Vagina (tissue), 2 donors: ENCODE results near the gene STOX2. TPM values are rescaled to one million over a fixed set of nuclear protein-coding genes. Genes with fewer than 3 reads are reported as not detected.

Source experiments
- DNase-seq, 2 donors: peaks; one replicate each; pipeline ENCODE4 v3.0.0-alpha.2; 2017; ENCODE audit errors: extremely low spot score in 2 of 2
- H3K27ac ChIP-seq: fragments of 200-600 bp; sonication (generic); one replicate; pipeline ENCODE4 v1.5.1; 2019
- H3K27me3 ChIP-seq: fragments of 200-600 bp; sonication (generic); one replicate; pipeline ENCODE4 v1.5.1; 2019
- H3K36me3 ChIP-seq, 2 donors: fragments of 200-600 bp; sonication (generic); one replicate each; pipeline ENCODE4 v1.5.1; 2017 to 2019
- H3K4me1 ChIP-seq: fragments of 200-600 bp; sonication (generic); one replicate; pipeline ENCODE4 v1.5.1; 2019
- H3K4me3 ChIP-seq, 2 donors: fragments of 200-600 bp; sonication (generic); 1 replicate in 1 of 2; 2 replicates in 1 of 2; pipeline ENCODE4 v1.5.1; 2016 to 2019
- H3K9me3 ChIP-seq: fragments of 200-600 bp; sonication (generic); one replicate; pipeline ENCODE4 v1.5.1; 2019
- POLR2A ChIP-seq, 2 donors: fragments of 450-650 bp; IDR thresholded peaks; one replicate each; pipeline ENCODE4 v1.6.1; 2017; ENCODE audit warnings: antibody characterized with exemption in 2 of 2, mild to moderate bottlenecking in 2 of 2, moderate library complexity in 2 of 2
- POLR2AphosphoS5 ChIP-seq, 2 donors: sonication (generic); formaldehyde crosslinking; IDR thresholded peaks; one replicate each; pipeline ENCODE4 v1.9.0; 2017; ENCODE audit warnings: antibody characterized with exemption in 2 of 2, mild to moderate bottlenecking in 2 of 2, low read depth in 1 of 2; ENCODE audit not compliant: insufficient read depth in 1 of 2
- intact Hi-C: fragments of 100-400 bp; cut with DNase I; formaldehyde crosslinking; loops from one replicate; pipeline ENCODE4 v1.15.1; 2023
- total RNA-seq: library from RNA; depleted of rRNA; stranded (reverse); fragments of >200 nt; gene quantifications from one replicate; pipeline ENCODE4 v1.2.3, GENCODE V29; 2016
- TF ChIP-seq, protein P1 (sequence below), 3 experiments: fragments of 450-650 bp in 2 of 3; fragments of 200-600 bp in 1 of 3; sonication (generic) in 1 of 3; IDR thresholded peaks; one replicate each; pipeline ENCODE4 v1.5.1; 2017 to 2019; ENCODE audit warnings: antibody characterized with exemption in 3 of 3, mild to moderate bottlenecking in 2 of 3, moderate library complexity in 2 of 3

The STOX2 gene
- total RNA-seq, 1 donor from 2014 or later, result 11.5 TPM

DNA sequence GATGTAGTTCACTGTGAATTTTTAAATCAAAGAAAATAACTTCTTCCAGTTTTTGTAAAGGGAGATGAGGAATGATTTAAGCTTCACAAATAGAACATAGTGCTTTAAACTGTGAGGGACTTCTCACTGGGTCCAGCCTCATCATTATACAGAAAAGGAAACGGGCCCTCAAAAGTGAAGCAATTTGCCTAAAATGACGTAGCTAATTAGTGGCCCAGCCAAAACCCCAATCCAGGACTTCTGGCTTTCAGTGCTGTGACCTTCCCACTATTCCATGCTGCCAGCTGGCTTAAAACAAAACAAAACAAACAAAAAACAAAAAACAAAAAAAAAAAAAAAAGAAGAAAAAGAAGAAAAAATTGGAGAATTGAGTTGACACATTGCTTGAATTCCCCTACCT is 45.0 kb upstream of the STOX2 start:
- Histone ChIP-seq H3K9me3 (no peaks in the 10 kb centered on the region), H3K36me3 (no peaks in the 10 kb centered on the region), H3K27me3 (no peaks in the 10 kb centered on the region), H3K4me3 (no peak overlapping the region), H3K27ac (no peak overlapping the region), H3K4me1 (no peaks in the 10 kb centered on the region)
- TF ChIP-seq POLR2AphosphoS5 (IDR thresholded peaks at IDR 0.05; ENCODE audit: insufficient read depth in 1 of 2, low read depth in 1 of 2), result no peak
- DNase-seq, result no peak
- intact Hi-C loops, result no loop called here

DNA sequence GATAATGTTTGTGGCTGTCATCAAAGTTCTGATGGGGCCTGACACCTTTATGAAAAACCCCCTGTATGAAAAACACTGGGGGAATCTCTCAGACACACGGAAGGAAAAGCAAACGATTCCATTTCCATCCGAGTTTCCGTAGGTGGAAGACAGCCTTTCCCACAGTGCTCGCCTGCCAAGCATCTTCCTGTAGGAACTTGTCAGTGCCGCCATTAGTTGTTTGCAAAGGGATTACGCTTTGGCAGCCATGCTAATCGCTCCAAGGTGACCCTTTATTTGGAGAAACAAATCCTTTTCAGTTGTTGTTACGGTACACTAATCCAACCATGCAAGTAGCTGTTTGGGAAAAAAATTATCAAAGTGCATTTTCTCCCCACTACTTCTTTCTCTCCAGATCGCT is 44.4 kb upstream of the STOX2 start:
- Histone ChIP-seq H3K4me3 (no peak overlapping the region), H3K27ac (no peak overlapping the region), H3K27me3 (no peaks in the 10 kb centered on the region), H3K4me1 (no peaks in the 10 kb centered on the region), H3K9me3 (no peaks in the 10 kb centered on the region), H3K36me3 (no peaks in the 10 kb centered on the region)
- intact Hi-C loops, result no loop called here
- no peak for DNase-seq
- TF ChIP-seq, protein P1, sequence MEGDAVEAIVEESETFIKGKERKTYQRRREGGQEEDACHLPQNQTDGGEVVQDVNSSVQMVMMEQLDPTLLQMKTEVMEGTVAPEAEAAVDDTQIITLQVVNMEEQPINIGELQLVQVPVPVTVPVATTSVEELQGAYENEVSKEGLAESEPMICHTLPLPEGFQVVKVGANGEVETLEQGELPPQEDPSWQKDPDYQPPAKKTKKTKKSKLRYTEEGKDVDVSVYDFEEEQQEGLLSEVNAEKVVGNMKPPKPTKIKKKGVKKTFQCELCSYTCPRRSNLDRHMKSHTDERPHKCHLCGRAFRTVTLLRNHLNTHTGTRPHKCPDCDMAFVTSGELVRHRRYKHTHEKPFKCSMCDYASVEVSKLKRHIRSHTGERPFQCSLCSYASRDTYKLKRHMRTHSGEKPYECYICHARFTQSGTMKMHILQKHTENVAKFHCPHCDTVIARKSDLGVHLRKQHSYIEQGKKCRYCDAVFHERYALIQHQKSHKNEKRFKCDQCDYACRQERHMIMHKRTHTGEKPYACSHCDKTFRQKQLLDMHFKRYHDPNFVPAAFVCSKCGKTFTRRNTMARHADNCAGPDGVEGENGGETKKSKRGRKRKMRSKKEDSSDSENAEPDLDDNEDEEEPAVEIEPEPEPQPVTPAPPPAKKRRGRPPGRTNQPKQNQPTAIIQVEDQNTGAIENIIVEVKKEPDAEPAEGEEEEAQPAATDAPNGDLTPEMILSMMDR (IDR thresholded peaks at IDR 0.05), result no peak
- peak in 1 of 2 donors; percentile 57 for TF ChIP-seq POLR2AphosphoS5 (IDR thresholded peaks at IDR 0.05; ENCODE audit: insufficient read depth in 1 of 2, low read depth in 1 of 2)

DNA sequence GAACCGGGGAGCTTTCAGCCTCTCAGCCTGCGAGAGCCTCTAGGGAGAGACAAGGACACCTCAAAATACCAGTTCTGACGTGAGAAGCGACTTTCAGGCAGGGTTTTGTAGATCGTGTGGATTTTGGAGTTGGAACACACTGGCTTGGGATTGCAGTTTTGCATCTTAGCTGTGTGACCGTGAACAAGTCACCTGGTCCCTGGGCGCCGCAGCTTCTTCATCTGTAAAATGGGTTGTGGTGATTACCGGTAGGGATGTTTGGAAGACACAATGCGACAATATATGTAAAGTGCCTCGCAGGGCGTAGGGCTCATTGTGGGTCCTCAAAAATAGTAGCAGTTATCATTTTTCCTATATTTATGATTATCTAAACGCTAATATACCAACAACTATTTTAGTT is 43.7 kb upstream of the STOX2 start:
- Histone ChIP-seq H3K4me1 (no peaks in the 10 kb centered on the region), H3K4me3 (no peak overlapping the region), H3K36me3 (no peaks in the 10 kb centered on the region), H3K27me3 (no peaks in the 10 kb centered on the region), H3K27ac (no peak overlapping the region), H3K9me3 (no peaks in the 10 kb centered on the region)
- intact Hi-C loops, result no loop called here
- TF ChIP-seq POLR2A (IDR thresholded peaks at IDR 0.05) (no peak), POLR2AphosphoS5 (IDR thresholded peaks at IDR 0.05; ENCODE audit: insufficient read depth in 1 of 2, low read depth in 1 of 2) (no peak)
- TF ChIP-seq, protein P1 (IDR thresholded peaks at IDR 0.05), result no peak
- no peak for DNase-seq

DNA sequence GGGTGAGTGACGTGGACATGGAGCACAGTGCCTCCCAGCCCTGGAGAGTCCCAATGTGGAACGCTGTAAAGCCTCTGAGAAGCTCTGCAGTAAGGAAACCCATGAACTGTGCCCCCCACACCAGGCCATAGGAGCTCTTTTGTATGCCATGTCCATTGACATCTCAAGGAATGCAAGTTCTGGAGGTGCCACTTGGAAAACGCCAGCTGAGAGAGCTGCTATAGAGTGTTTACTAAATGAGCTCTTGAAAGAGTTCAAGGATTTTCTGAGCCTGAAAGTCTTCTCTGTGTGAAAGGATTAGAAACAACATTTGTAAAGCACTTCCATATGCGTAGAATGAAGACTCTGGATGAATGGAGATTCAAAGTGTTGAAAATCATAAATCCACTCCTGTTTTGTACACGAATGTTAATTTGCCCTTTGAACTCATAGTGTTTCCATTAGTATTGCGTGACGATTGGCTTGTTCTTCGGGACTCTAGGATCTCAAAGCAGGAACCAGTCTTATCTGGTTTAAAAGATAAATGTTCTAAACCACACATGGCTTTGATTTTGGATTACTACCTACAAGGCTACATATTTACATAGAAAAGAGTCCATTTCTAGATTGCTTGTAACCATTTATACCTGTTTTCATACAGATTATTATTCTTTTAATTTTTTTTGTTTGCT is 41.8 kb upstream of the STOX2 start:
- Histone ChIP-seq H3K36me3 (no peaks in the 10 kb centered on the region), H3K4me1 (no peaks in the 10 kb centered on the region), H3K9me3 (no peaks in the 10 kb centered on the region), H3K27me3 (no peaks in the 10 kb centered on the region), H3K27ac (no peak overlapping the region), H3K4me3 (no peak overlapping the region)
- intact Hi-C loops, result no loop called here
- TF ChIP-seq, protein P1 (IDR thresholded peaks at IDR 0.05), result no peak
- TF ChIP-seq POLR2AphosphoS5 (IDR thresholded peaks at IDR 0.05; ENCODE audit: insufficient read depth in 1 of 2, low read depth in 1 of 2) (no peak), POLR2A (IDR thresholded peaks at IDR 0.05) (no peak)
- DNase-seq, result no peak

DNA sequence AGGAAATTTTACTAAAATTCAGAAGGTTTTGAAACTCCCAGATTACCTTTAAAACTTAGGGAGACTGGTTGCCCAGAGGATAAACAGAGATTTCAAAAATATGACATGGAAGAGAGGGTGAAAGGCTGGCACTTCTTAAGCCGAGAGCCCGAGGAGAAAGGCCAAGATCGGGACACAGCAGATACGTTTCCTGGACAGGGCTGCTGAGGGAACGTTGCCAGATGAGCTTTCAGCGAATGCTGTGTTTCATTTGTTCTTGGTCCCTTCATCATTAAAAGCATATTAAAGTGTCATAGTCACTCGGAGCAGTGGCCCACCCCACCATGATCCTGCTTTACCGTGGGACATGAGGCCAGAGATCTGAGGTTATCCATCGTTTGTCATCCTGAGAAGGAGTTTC is 37.9 kb upstream of the STOX2 start:
- Histone ChIP-seq H3K4me1 (no peaks in the 10 kb centered on the region), H3K9me3 (no peaks in the 10 kb centered on the region), H3K27ac (no peak overlapping the region), H3K36me3 (no peaks in the 10 kb centered on the region), H3K4me3 (no peak overlapping the region), H3K27me3 (no peaks in the 10 kb centered on the region)
- TF ChIP-seq, protein P1 (IDR thresholded peaks at IDR 0.05), result no peak
- TF ChIP-seq POLR2AphosphoS5 (IDR thresholded peaks at IDR 0.05; ENCODE audit: insufficient read depth in 1 of 2, low read depth in 1 of 2), result no peak
- no peak for TF ChIP-seq POLR2A (IDR thresholded peaks at IDR 0.05)
- no peak for DNase-seq
- intact Hi-C loops, result no loop called here
